NCI-H748 (cell line): ENCODE data around the gene SBNO1.

Source experiments
- DNase-seq: peaks from one replicate; lab custom pipeline; 2025; ENCODE audit not compliant: unreplicated experiment; lab: John Stamatoyannopoulos, UW

SBNO1 gene

GRCh38 chr12:123271001-123271668 is 93.5 kb downstream of the SBNO1 start:
- peak; percentile 74 for DNase-seq

GRCh38 chr12:123270214-123271000 is 94.2 kb downstream of the SBNO1 start:
- DNase-seq = peak; percentile 26

GRCh38 chr12:123269896-123270213 is 94.8 kb downstream of the SBNO1 start:
- no peak for DNase-seq

- DNase-seq = peak; percentile 26
These were observed 95.2 kb downstream of the SBNO1 start for GRCh38 chr12:123269395-123269892.

- no peak for DNase-seq
These were observed 95.8 kb downstream of the SBNO1 start for GRCh38 chr12:123268850-123269249.

- peak; percentile 55 for DNase-seq
These were observed 96.4 kb downstream of the SBNO1 start for GRCh38 chr12:123267991-123268843.

GRCh38 chr12:123267335-123267920 is 97.2 kb downstream of the SBNO1 start:
- no peak for DNase-seq

GRCh38 chr12:123266679-123267277 is 97.9 kb downstream of the SBNO1 start:
- DNase-seq = no peak

GRCh38 chr12:123265851-123266678 is 98.6 kb downstream of the SBNO1 start:
- DNase-seq = no peak

GRCh38 chr12:123264642-123265041 is 100.0 kb downstream of the SBNO1 start:
- DNase-seq = no peak

- no peak for DNase-seq
These were observed 101.3 kb downstream of the SBNO1 start for GRCh38 chr12:123263196-123263817.

GRCh38 chr12:123261196-123261595 is 103.5 kb downstream of the SBNO1 start:
- DNase-seq = no peak

GRCh38 chr12:123260081-123260480 is 104.6 kb downstream of the SBNO1 start:
- DNase-seq = no peak

GRCh38 chr12:123258593-123258992 is 106.1 kb downstream of the SBNO1 start:
- no peak for DNase-seq

- no peak for DNase-seq
These were observed 109.7 kb downstream of the SBNO1 start for GRCh38 chr12:123254853-123255446.

GRCh38 chr12:123253641-123254459 is 110.8 kb downstream of the SBNO1 start:
- no peak for DNase-seq

GRCh38 chr12:123252365-123252764 is 112.3 kb downstream of the SBNO1 start:
- DNase-seq = peak; percentile 14

- DNase-seq = no peak
These were observed 113.1 kb downstream of the SBNO1 start for GRCh38 chr12:123251403-123252076.
